Cardiac fibroblast (primary cell): ENCODE results near the gene RAPGEF6.

Experiments used
- DNase-seq, 2 donors: peaks; one replicate each; pipeline versions ENCODE4 v3.0.0 to v3.0.0-alpha.2; 2010; ENCODE audit warnings: low read depth in 2 of 2
- H3K4me3 ChIP-seq, 2 donors: replicated peaks in 1 of 2; 1 replicate in 1 of 2; 2 replicates in 1 of 2; pipeline ENCODE4 v1.5.1; 2011; ENCODE audit warnings: low read depth in 2 of 2, low read length in 2 of 2, mild to moderate bottlenecking in 2 of 2, moderate library complexity in 1 of 2
- TF ChIP-seq, protein P1 (sequence below): IDR thresholded peaks from one replicate; pipeline ENCODE4 v1.5.1; 2011; ENCODE audit warnings: low read depth, mild to moderate bottlenecking, low read length, inconsistent platforms

RAPGEF6 gene

DNA sequence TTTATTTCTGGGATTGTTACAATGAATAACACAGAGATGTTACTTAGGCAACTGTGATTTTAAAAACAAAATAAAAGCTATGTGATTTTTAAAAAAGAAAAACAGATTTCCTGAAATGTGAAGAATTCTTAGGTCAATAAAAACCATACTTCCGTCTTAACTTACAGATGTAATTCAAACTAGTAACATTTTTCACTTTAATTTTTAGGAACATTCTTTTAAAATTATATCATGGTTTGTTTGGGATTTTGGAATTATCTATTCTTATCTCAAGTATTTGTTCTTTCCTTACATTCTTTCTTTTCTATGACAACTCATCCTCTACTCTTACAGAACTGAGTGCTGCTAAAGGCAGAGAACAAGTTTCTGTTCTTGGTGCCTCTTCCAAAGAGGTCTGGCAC is 159.5 kb downstream of the RAPGEF6 start:
- peak; percentile 34 to 48 for DNase-seq
- H3K4me3 ChIP-seq = no peak overlapping the region
- TF ChIP-seq, protein P1, sequence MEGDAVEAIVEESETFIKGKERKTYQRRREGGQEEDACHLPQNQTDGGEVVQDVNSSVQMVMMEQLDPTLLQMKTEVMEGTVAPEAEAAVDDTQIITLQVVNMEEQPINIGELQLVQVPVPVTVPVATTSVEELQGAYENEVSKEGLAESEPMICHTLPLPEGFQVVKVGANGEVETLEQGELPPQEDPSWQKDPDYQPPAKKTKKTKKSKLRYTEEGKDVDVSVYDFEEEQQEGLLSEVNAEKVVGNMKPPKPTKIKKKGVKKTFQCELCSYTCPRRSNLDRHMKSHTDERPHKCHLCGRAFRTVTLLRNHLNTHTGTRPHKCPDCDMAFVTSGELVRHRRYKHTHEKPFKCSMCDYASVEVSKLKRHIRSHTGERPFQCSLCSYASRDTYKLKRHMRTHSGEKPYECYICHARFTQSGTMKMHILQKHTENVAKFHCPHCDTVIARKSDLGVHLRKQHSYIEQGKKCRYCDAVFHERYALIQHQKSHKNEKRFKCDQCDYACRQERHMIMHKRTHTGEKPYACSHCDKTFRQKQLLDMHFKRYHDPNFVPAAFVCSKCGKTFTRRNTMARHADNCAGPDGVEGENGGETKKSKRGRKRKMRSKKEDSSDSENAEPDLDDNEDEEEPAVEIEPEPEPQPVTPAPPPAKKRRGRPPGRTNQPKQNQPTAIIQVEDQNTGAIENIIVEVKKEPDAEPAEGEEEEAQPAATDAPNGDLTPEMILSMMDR = no peak

DNA sequence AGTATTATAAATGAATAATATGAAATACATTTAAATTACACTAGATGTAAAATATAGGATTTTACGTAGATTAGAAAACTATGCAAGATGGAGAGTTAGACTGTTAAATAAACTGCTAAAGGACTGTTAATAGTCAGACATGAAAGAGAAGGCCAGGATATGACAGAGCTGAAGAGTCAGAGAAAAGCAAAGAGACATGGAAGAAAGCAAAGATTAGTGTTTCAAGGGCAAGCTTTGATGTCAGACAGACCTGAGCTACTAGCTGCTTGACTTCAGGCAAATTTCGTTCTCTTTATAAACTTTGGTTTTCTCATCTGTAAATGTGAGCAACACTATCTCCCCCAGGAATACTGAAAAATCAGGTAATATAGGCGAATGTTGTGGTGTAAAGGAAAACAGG is 161.3 kb downstream of the RAPGEF6 start:
- H3K4me3 ChIP-seq = no peak overlapping the region
- TF ChIP-seq, protein P1 = no peak
- DNase-seq = no peak

GRCh38 chr5:131466171-131466766 is 168.8 kb downstream of the RAPGEF6 start:
- TF ChIP-seq, protein P1 = no peak
- DNase-seq = peak; percentile 33 to 87
- H3K4me3 ChIP-seq = no peak overlapping the region

DNA sequence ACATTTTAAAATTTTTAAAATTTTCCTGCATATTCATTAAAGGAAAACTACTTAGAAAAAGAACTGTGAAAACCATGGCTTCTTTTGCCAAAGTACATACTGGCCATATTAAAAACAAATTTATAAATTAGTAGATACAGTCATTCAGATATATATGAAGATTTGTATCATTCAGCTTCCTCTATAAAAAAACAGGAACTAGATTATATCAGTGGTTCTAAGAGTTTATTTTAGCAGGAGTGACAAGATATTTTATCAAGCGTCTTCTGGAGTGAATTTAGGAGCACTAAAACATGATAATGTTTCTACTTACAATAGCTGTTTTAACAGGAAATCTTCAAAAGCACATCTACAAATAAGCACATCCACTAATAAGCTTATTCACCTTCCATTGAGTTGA is 171.4 kb downstream of the RAPGEF6 start:
- TF ChIP-seq, protein P1 = no peak
- DNase-seq = no peak
- H3K4me3 ChIP-seq = no peak overlapping the region

DNA sequence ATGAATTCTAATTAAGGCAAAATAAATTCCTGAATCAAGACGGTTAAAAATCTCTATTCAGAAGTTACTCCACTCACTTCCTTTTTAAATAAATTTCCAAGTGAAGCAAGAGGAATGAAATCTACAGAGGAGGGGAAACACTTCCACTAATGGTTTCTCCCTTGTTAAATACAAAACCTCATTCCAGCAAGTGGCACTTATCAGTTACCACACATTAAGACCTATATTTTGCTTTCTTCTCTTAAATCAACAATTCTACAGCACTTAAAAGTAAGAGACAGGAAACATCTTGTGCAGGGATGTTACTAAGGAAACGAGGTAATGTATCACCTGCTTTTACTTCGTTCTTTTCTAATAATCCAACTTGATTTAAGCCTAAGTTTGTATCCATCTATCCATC is 172.6 kb downstream of the RAPGEF6 start:
- H3K4me3 ChIP-seq = no peak overlapping the region
- DNase-seq = no peak
- TF ChIP-seq, protein P1 = no peak

GRCh38 chr5:131461742-131462141 is 173.3 kb downstream of the RAPGEF6 start:
- TF ChIP-seq, protein P1 = no peak
- DNase-seq = no peak
- no peak overlapping the region for H3K4me3 ChIP-seq

GRCh38 chr5:131460867-131461572 is 174.0 kb downstream of the RAPGEF6 start:
- H3K4me3 ChIP-seq = no peak overlapping the region
- DNase-seq = peak; percentile 4 to 15
- TF ChIP-seq, protein P1 = no peak
